T-cell (primary cell): Measurements from ENCODE around the gene SORD. TPM values are rescaled to one million over a fixed set of nuclear protein-coding genes. Genes with fewer than 3 reads are reported as not detected.
"Not testable (repeated sequence)": the region's sequence is repeated elsewhere in the genome, so short reads cannot be mapped to it uniquely, and the experiment has no call there.

Experiments
- ATAC-seq, 4 experiments: fragments of 200-7000 bp in 3 of 4; fragments of 150-1000 bp in 1 of 4; cut with Tn5 transposase; replicated peaks in 1 of 4; 1 replicate in 3 of 4; 2 replicates in 1 of 4; pipeline ENCODE4 v1.10.0; 2021; ENCODE audit warnings: moderate library complexity in 3 of 4, mild to moderate bottlenecking in 2 of 4, moderate number of reproducible peaks in 1 of 4
- CTCF ChIA-PET, 2 donors: fragments of 300-600 bp; sonication (Branson Sonifier 250); formaldehyde crosslinking; loops; one replicate each; lab custom pipeline; 2022; ENCODE audit warnings: antibody characterized with exemption in 2 of 2; lab: Charles Lee
- POLR2A ChIA-PET, 2 donors: fragments of 300-600 bp; sonication (Branson Sonifier 250); formaldehyde crosslinking; loops; one replicate each; lab custom pipeline; 2022; ENCODE audit warnings: antibody characterized with exemption in 2 of 2; lab: Charles Lee
- DNase-seq, 35 experiments: peaks; one replicate each; pipeline versions ENCODE4 v3.0.0 to v3.0.0-alpha.2; 2013 to 2023
- H3K27ac ChIP-seq: one replicate; pipeline ENCODE4 v1.5.1; 2013; ENCODE audit warnings: low read length
- H3K27me3 ChIP-seq, 2 experiments: replicated peaks in 1 of 2; 1 replicate in 1 of 2; 2 replicates in 1 of 2; pipeline versions ENCODE4 v1.6.1 to v1.7.0; 2013; ENCODE audit warnings: low read length in 1 of 2, mixed read lengths in 1 of 2; ENCODE audit not compliant: control insufficient read depth in 2 of 2, insufficient read depth in 2 of 2; ENCODE audit errors: extremely low read depth in 1 of 2
- H3K36me3 ChIP-seq, 2 donors: 1 replicate in 1 of 2; 2 replicates in 1 of 2; pipeline versions ENCODE4 v1.6.1 to v1.7.0; 2013; ENCODE audit warnings: low read length in 1 of 2; ENCODE audit not compliant: control insufficient read depth in 2 of 2, insufficient read depth in 1 of 2; ENCODE audit errors: extremely low read depth in 1 of 2
- H3K4me1 ChIP-seq, 2 experiments: 1 replicate in 1 of 2; 2 replicates in 1 of 2; pipeline versions ENCODE4 v1.6.1 to v1.7.0; 2013; ENCODE audit warnings: low read length in 2 of 2, mixed read lengths in 1 of 2; ENCODE audit not compliant: insufficient read depth in 2 of 2, control insufficient read depth in 1 of 2; ENCODE audit errors: extremely low read depth in 1 of 2
- H3K4me3 ChIP-seq, 2 donors: 1 replicate in 1 of 2; 2 replicates in 1 of 2; pipeline versions ENCODE4 v1.5.1 to v1.7.0; 2013; ENCODE audit warnings: mild to moderate bottlenecking in 2 of 2, low read length in 1 of 2, moderate library complexity in 1 of 2; ENCODE audit not compliant: control insufficient read depth in 1 of 2; ENCODE audit errors: extremely low read depth in 1 of 2
- H3K9me3 ChIP-seq: 2 replicates; pipeline ENCODE4 v1.7.0; 2013
- H3K27ac Mint-ChIP-seq, 2 donors: one replicate each; pipeline ENCODE4 v1.8.0; 2020 to 2021; ENCODE audit warnings: mild to moderate bottlenecking in 2 of 2, mixed read lengths in 2 of 2
- H3K27me3 Mint-ChIP-seq, 2 donors: one replicate each; pipeline ENCODE4 v1.8.0; 2021 to 2022; ENCODE audit warnings: mixed read lengths in 2 of 2
- H3K36me3 Mint-ChIP-seq: one replicate; pipeline ENCODE4 v1.8.0; 2021; ENCODE audit warnings: mixed read lengths
- H3K4me1 Mint-ChIP-seq, 3 donors: one replicate each; pipeline ENCODE4 v1.8.0; 2020 to 2022; ENCODE audit warnings: mixed read lengths in 3 of 3, mild to moderate bottlenecking in 1 of 3
- H3K4me3 Mint-ChIP-seq, 3 donors: one replicate each; pipeline ENCODE4 v1.8.0; 2020 to 2022; ENCODE audit warnings: mild to moderate bottlenecking in 3 of 3, mixed read lengths in 3 of 3, moderate library complexity in 3 of 3
- H3K9me3 Mint-ChIP-seq, 3 donors: one replicate each; pipeline ENCODE4 v1.8.0; 2020 to 2022; ENCODE audit warnings: mixed read lengths in 3 of 3
- WGBS: methylation state at CpG from one replicate; pipeline ENCODE4 v1.1.5; 2013; ENCODE audit warnings: missing lambda C conversion rate; ENCODE audit not compliant: insufficient coverage; 5-methylcytosine and 5-hydroxymethylcytosine counted together
- total RNA-seq, 35 experiments: library from RNA in 6 of 35; stranded (reverse) in 6 of 35; fragments of 120-200 nt in 1 of 35; gene quantifications; one replicate each; pipeline versions ENCODE4 v1.2.1 to v1.2.4 and lab custom pipeline; 2013 to 2026

The SORD gene
- total RNA-seq, 5 donors from 2014 or later (not counting 1 experiment from before 2014, with no cell fraction given) = 2.6 to 6.0 (median 5.1) TPM

GRCh38 chr15:45048794-45049631 lies 26.0 kb downstream of the SORD start:
- Mint-ChIP-seq H3K27ac (no peak overlapping the region), H3K36me3 (peaks cover 52% of the 10 kb centered on the region), H3K27me3 (no peaks in the 10 kb centered on the region), H3K4me3 (no peak overlapping the region), H3K9me3 (peaks cover 0 to 7% (median 4%) of the 10 kb centered on the region in 3 donors), H3K4me1 (peaks cover 0 to 3% (median 0%) of the 10 kb centered on the region in 3 donors)
- Histone ChIP-seq H3K4me1 (no peaks in the 10 kb centered on the region), H3K27ac (no peak overlapping the region), H3K27me3 (no peaks in the 10 kb centered on the region), H3K9me3 (no peaks in the 10 kb centered on the region), H3K4me3 (no peak overlapping the region), H3K36me3 (peaks cover 0 to 6% of the 10 kb centered on the region in 2 donors)
- DNase-seq = peak in 11 of 35 experiments; percentile 2 to 41 (median 13)
- ATAC-seq = peak in 3 of 4 experiments; percentile 19 to 46 (median 27)
- 63% methylated on average over 1 of the region's 7 CpGs for WGBS
- POLR2A ChIA-PET = no interaction called here
- CTCF ChIA-PET = no interaction called here

DNA sequence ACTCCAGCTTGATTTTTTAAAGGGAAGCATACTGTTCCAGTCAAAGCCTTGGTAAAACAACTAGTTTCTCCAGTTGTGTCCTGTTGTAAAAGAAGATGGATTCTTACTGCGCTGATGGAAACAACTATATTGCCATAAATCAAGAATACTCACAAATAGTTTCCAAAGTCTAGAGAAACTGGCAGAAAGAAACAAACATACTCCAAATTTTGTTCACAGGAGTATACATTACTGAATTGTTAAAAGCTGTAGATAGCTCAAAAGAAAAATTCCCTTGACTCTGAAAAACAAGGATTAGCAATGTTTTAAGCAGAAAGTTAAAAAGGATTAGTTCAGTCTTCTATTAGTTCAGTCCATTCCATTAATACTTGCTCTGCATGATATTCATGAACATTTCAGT lies 27.6 kb downstream of the SORD start:
- DNase-seq (no peak), ATAC-seq (no peak)
- Mint-ChIP-seq H3K4me3 (no peak overlapping the region), H3K27me3 (no peaks in the 10 kb centered on the region), H3K36me3 (peaks cover 52% of the 10 kb centered on the region), H3K4me1 (peaks cover 0 to 3% (median 0%) of the 10 kb centered on the region in 3 donors), H3K27ac (no peak overlapping the region), H3K9me3 (peaks cover 0 to 7% (median 4%) of the 10 kb centered on the region in 3 donors)
- H3K4me3 ChIP-seq = no peak overlapping the region
- no peaks in the 10 kb centered on the region for H3K4me1 ChIP-seq
- no peaks in the 10 kb centered on the region for H3K9me3 ChIP-seq
- H3K27me3 ChIP-seq = no peaks in the 10 kb centered on the region
- WGBS = no CpG with 5 or more reads among the region's 1 CpG
- H3K36me3 ChIP-seq = peaks cover 0 to 6% of the 10 kb centered on the region in 2 donors
- no peak overlapping the region for H3K27ac ChIP-seq
- ChIA-PET CTCF (no interaction called here), POLR2A (interaction anchor here in 1 of 2 donors (0.6 kb wide), 1 partner anchor 1691 kb away, joined by 10 read pairs; no protein-coding TSS in a partner anchor)

- peaks cover 51% of the 10 kb centered on the region for H3K36me3 Mint-ChIP-seq
- H3K27me3 Mint-ChIP-seq, POLR2A ChIA-PET, H3K9me3 Mint-ChIP-seq, ATAC-seq, H3K4me1 Mint-ChIP-seq, H3K4me1 ChIP-seq, H3K27ac Mint-ChIP-seq, H3K9me3 ChIP-seq, H3K36me3 ChIP-seq, DNase-seq, H3K27ac ChIP-seq, H3K4me3 Mint-ChIP-seq, CTCF ChIA-PET, H3K27me3 ChIP-seq, H3K4me3 ChIP-seq: not testable (repeated sequence)
- WGBS = 86% methylated on average over 2 of the region's 3 CpGs
These were observed 29.7 kb downstream of the SORD start for GRCh38 chr15:45052676-45053075.

DNA sequence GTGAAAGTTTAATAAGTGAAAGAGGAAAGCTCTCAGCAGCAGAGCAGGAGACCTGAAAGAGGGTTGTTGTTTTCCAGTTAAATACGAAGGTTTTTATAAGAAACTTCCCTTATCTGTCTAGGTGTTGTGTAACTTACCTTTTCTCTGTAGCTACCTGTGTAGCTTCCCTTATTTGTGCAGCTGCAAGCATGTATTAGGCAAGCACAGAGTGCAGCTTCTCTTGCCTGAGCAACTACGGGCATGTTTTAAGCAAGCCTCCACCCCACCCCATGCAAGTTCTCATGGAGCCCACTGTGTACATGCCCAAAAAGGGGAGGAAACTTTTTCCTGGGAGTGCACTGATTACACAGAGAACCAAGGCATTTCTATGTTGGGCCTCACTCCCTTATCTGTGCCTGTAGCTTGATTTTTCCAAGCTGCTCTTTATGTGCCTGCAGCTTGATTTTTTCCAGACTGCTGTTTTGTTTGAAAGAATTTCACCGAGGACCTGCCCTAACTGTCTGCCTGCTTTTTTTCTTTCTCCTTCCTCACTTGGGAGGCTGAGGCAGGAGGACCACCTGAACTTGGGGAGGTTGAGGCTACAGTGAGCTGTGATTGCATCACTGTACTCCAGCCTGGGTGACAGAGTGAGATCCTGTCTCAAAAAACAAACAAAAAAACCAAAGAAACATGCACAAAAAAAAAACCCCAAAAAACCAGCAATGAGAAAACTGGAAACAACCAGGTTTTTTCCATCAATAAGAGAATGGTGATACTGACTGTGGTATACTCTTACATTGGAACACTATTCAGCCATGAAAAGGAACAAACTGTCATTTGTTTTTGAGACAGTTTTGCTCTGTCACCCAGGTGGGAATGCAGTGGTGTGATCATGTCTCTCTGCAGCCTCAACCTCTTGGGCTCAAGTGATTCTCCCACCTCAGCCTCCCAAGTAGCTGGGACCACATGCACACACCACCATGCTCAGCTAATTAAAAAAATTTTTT lies 36.0 kb downstream of the SORD start:
- H3K9me3 Mint-ChIP-seq, H3K4me3 Mint-ChIP-seq, H3K4me1 Mint-ChIP-seq, POLR2A ChIA-PET, H3K9me3 ChIP-seq, H3K4me3 ChIP-seq, H3K4me1 ChIP-seq, DNase-seq, H3K27me3 Mint-ChIP-seq, H3K36me3 ChIP-seq, CTCF ChIA-PET, H3K27me3 ChIP-seq, H3K27ac Mint-ChIP-seq, ATAC-seq, H3K27ac ChIP-seq: not testable (repeated sequence)
- WGBS = no CpG with 5 or more reads among the region's 3 CpGs
- peaks cover 20% of the 10 kb centered on the region for H3K36me3 Mint-ChIP-seq

- DNase-seq, H3K36me3 ChIP-seq, H3K4me3 ChIP-seq, H3K4me3 Mint-ChIP-seq, CTCF ChIA-PET, H3K27me3 ChIP-seq, H3K4me1 ChIP-seq, H3K9me3 Mint-ChIP-seq, H3K27me3 Mint-ChIP-seq, H3K27ac ChIP-seq, H3K9me3 ChIP-seq, POLR2A ChIA-PET, H3K27ac Mint-ChIP-seq, ATAC-seq, H3K4me1 Mint-ChIP-seq: not testable (repeated sequence)
- peaks cover 20% of the 10 kb centered on the region for H3K36me3 Mint-ChIP-seq
- no CpG with 5 or more reads among the region's 7 CpGs for WGBS
These were observed 39.3 kb downstream of the SORD start for GRCh38 chr15:45062301-45062700.

GRCh38 chr15:45064386-45064785 lies 41.4 kb downstream of the SORD start:
- ChIA-PET POLR2A (no interaction called here), CTCF (no interaction called here)
- no CpG with 5 or more reads among the region's 4 CpGs for WGBS
- H3K4me3 Mint-ChIP-seq = no peak overlapping the region
- no peaks in the 10 kb centered on the region for H3K27me3 ChIP-seq
- ATAC-seq (no peak), DNase-seq (no peak)
- no peak overlapping the region for H3K27ac Mint-ChIP-seq
- no peak overlapping the region for H3K27ac ChIP-seq
- no peak overlapping the region for H3K4me3 ChIP-seq
- peaks cover 0 to 6% (median 3%) of the 10 kb centered on the region in 3 donors for H3K4me1 Mint-ChIP-seq
- H3K9me3 ChIP-seq = no peaks in the 10 kb centered on the region
- peaks cover 23% of the 10 kb centered on the region for H3K36me3 Mint-ChIP-seq
- no peaks in the 10 kb centered on the region for H3K9me3 Mint-ChIP-seq
- H3K4me1 ChIP-seq = no peaks in the 10 kb centered on the region
- H3K36me3 ChIP-seq = no peaks in the 10 kb centered on the region
- H3K27me3 Mint-ChIP-seq = no peaks in the 10 kb centered on the region
